Measurements from ENCODE around the gene TARP.

The TARP gene

DNA sequence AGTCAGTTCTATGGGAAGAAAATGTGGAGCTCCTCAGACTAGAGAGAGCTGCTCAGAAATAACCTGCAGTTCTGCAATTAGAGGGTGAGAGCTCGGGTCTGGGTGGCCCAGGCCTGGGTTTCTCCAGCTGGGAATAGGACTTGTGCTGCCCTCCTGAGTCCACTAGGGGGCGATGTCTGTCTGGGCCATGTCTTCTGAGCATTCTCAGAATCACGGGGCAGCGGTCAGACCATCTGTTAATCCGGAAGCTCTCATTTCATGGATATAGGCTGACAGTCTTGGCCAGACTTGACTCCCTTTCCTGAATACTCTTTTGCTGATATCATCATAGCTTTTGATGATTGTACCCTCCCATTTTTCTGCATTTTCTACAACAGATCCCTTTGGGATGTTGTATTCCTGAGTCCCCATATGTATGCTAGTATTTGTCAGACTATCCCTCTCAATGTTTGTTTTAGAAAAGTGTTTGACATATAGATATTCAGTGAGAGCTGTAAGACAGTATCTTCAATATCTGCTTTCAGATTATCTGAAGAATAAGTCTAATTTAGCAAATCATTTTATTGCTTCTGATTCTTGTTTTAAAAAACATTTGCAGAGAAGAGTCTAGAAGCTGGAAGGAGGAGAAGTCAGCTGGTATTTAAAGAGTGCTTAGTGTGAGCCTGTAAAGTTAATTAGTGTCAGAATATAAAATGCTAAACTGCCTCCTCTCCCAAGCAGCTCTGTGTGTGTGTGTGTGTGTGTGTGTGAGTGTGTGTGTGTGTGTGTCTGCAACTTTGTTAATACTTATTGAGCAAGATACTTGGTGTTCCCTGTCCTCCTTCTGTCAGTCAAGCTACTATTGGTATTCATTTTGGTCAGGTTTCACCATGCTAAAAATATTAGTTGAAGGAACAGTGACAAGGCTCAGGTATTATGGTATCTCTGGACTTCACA is 57.4 kb downstream of the TARP start:
- peak; percentile 82 for DNase-seq (ENCODE audit: low read depth)

DNA sequence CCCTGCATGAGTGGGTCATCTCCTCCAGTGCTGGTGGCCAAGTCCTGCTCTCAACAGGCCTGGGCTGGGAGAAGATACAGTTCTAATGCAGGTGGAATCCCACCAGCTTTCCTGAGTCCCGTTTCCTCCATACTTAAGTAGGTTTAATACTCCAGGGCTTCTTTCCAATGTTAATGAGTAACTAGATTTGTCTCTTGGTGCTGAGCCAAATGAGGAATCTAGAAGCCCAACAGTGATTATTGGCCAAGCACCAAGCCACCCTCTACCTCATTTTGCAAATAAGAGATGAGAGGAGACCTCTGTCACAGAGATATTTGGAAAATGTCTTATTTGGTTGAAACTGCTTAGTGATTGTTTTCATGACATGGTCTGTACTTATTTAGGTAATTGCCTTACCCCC is 58.3 kb downstream of the TARP start:
- no peak for DNase-seq (ENCODE audit: low read depth)

DNA sequence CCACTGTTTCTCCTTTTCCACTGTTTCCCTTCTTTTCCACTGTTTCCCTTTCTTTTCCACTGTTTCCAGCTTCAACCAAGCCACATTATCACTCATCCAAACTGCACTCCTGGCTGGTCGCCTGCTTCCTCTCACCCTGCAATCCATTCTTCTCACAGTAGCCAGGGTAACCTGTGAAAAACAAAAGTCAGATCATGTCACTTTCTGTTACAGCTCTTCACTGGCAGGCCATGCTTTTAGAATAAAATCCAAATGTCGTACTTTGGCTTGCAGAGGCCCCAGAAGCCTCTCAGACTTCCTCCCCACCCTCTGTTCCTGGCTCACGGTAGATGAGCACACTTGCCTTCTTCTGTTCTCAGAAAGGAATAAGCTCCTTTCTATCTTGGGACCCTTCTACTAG is 61.5 kb downstream of the TARP start:
- peak; percentile 38 for DNase-seq (ENCODE audit: low read depth)

DNA sequence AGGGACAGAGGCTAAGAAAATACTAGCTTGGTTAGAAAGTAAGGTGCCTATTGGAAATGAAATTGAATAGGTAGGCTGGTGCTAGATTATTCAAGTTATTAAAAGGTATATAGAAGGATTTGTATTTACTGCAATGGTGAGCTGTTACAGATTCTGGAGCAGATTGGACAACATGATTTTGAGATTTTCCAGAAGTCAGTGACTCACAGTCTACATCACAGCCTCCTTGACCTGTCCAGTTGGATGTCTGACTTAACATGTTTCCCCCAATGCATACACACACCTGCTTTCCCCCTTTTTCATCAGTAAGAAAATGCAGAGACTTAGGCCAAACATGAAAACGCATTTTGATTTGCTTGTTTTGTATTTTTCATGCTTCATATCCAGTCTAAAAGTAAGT is 62.0 kb downstream of the TARP start:
- DNase-seq (ENCODE audit: low read depth): no peak
